Measurements from ENCODE around the gene ATF6. TPM values are rescaled to one million over a fixed set of nuclear protein-coding genes. Genes with fewer than 3 reads are reported as not detected.

Gene ATF6
- polyA plus RNA-seq, 4 donors: 27.0 to 37.5 (median 32.4) TPM

DNA sequence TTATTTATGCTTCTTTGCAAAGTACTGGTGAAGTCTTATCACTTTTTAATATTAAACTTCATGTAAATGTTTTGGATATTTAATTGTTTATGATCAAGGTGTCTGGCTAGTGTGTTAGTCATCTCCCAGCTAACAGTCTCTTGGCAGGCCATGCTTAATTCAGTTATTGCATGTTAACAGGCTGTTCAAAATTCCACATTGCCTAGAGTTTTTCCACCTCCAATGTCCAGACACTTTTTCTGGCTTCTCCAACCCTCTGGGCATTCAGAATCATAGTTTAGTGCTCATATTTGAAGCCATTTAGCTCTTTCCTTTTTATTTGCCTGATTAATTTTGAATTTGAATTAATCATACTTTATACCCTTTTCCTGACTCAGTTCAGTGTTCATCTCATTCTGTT is 188.3 kb downstream of the ATF6 start:
- DNase-seq (ENCODE audit: low read depth in 4 of 4, low spot score in 3 of 4): no peak

GRCh38 chr1:161955606-161956005 is 189.5 kb downstream of the ATF6 start:
- no peak for DNase-seq (ENCODE audit: low read depth in 4 of 4, low spot score in 3 of 4)

DNA sequence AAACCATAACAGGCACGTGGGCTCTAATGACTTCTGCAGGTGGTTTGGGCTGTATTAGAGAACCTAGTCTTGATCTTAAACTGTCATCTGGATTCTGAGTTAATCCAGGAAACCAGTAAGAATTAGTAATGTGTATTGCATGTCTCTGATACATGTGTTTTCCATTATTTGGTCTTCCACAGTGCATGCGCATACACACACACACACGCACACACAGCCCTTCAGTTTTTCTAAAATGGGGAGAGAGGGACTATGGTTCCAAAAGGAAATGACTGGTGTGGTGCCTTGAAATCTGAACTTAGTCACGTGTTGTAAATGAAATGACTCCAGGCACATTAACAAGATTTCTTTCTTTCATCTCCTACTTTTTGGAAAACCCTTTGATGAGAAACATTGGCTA is 190.0 kb downstream of the ATF6 start:
- no peak for DNase-seq (ENCODE audit: low read depth in 4 of 4, low spot score in 3 of 4)

GRCh38 chr1:161956930-161957329 is 190.8 kb downstream of the ATF6 start:
- no peak for DNase-seq (ENCODE audit: low read depth in 4 of 4, low spot score in 3 of 4)

- DNase-seq (ENCODE audit: low read depth in 4 of 4, low spot score in 3 of 4): no peak
Observed at GRCh38 chr1:161958425-161958824, 192.3 kb downstream of the ATF6 start.

DNA sequence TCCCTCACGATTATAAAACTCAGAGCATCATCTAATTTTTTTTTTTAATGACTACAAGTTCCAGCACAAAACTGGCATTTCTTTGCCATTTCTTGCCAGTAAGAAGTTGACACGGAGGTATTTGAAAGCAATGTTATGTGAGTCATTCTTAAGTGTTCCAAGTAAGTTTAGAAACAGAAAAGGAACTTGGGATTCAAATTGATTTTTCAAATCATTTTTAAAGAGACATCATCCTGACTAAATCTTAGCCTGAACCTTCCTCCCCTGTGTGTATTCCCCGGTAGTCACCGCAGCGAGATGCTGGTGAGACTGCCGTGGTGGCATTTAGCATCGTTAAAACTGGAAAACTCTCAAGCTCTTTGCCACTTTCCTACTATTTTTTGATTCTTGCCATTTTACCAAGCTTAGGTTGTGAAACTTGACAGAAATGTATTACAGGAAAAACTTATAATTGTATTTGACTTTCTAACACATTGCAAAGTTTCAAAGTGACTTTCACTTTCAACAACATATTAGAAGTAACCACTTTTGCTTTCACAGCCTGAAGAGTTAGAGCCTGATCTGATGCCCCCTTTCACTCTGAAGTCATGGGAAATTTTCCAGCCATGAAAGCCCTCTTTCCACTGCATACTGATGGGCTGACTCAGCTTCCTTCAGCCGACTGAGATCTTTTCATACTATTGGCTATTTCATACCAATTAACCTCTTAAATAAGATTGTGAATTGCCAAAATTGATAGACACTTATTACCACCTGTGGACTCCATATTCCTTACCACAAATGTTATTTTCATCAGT is 196.2 kb downstream of the ATF6 start:
- no peak for DNase-seq (ENCODE audit: low read depth in 4 of 4, low spot score in 3 of 4)

DNA sequence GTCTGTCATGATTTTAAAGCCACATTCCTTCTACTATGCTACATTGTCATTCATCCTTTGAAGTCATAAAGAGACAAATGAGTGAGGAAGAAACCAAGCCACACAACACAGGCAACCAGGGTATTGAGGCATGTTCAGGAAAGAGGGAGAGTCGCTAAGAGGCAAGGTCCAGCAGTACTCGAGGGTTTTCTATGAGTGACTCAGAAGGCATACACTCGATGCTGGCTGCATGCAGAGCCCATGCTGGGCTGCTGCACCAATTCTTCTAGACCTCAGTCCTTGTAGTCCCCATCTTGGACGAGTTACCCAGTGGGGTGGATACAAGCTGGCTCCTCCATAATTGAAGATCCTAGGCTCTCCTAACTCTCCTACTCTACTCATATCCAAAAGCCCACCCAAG is 199.9 kb downstream of the ATF6 start:
- DNase-seq (ENCODE audit: low read depth in 4 of 4, low spot score in 3 of 4): no peak

DNA sequence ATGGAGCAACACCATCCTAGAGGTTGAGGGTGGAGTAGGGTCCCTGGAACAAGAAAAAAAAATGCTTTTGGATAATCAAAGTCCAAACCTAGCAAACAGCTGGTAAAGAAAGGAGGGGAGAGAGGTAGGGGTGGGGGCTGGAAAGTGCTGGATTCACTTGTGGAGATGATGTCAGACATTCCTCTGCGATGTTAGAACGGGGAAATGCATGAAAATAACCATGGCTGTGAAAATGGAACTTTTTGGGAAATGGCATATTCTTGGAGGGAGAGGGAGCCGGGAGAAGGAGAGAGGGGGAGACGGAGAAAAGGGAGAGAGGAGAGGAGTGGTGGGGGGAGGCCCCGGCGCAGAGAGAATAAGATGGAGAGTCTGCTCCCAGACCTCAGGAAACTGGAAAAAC is 203.9 kb downstream of the ATF6 start:
- no peak for DNase-seq (ENCODE audit: low read depth in 4 of 4, low spot score in 3 of 4)

DNA sequence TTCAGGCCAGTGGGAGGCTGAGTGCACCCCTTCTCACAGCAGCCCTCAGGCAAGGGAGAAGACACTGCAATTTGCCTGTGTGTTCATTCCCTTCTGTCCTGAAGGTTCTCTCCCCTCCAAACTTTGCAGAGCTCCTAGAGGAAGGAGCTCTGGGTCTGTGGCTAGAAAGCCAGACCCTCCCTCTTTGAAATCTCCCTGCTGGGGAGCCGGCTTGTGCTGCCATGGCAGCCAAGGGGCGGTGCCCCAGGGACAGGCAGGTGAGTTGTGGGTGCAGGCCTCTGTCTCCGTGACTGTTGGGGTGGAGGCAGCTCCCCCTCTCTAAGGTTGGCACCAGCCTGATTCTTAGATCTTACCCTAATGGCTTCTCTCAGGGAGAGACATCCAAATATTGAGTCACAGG is 204.5 kb downstream of the ATF6 start:
- no peak for DNase-seq (ENCODE audit: low read depth in 4 of 4, low spot score in 3 of 4)

- no peak for DNase-seq (ENCODE audit: low read depth in 4 of 4, low spot score in 3 of 4)
Observed at GRCh38 chr1:161972828-161973227, 206.7 kb downstream of the ATF6 start.

GRCh38 chr1:161973924-161974845 is 208.1 kb downstream of the ATF6 start:
- DNase-seq (ENCODE audit: low read depth in 4 of 4, low spot score in 3 of 4): no peak

GRCh38 chr1:161978011-161978790 is 212.1 kb downstream of the ATF6 start:
- DNase-seq (ENCODE audit: low read depth in 4 of 4, low spot score in 3 of 4): no peak

DNA sequence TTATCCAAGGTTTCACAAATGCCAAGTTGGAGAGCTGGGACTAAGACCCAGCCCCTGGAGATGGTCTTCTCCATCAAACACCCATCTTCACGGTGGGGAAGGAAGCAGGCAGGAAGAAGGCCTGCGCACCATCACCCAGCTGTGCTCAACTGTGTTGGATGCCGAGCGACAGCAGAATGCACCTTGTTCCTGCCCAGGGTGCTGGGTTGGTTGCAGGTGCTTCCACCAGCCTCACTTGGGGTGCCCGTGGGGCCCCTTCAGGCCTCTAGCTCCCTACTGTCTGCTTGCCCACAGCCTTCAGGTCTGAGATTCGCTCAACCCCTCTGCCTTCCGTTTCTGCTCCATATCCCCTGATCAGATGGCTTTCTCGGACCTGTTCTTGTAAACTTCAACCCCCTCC is 215.0 kb downstream of the ATF6 start:
- DNase-seq (ENCODE audit: low read depth in 4 of 4, low spot score in 3 of 4): no peak

DNA sequence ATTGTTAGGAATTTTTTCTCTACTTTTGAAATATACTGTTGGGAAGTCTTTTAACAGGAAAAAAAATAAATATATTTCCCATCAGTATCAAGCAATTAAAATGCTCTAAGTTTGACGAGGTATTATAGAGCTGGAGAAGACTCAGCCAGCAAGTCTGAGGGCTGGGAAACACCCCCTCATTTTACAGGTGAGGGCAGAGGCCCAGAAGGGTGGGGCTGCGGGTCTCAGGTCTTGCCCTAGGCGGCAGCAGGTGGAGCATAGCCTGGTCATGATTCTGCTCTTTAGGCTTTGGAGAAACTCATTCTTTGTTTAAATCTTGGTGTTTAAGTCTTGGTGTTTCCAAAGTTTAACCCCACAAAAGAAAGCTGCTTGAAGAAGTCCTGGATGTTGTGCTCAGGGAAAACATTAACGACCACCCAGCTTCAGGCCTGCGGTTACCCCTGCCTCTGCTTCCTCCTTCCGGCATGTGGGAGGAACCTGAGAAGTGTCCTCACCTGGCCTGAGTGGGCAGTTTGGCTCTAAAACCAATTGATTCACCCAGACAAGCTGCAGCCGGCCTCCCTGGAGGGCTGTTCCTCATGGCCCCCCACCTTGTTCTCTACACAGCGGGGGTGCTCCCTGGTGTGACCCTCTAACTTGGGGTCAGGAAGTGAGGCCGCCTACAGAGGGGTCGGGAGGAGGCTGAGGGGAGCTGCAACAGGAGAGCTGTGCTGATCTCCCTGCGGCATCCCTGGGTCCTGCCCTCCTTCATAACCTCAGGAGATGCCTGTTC is 215.8 kb downstream of the ATF6 start:
- DNase-seq (ENCODE audit: low read depth in 4 of 4, low spot score in 3 of 4): no peak

DNA sequence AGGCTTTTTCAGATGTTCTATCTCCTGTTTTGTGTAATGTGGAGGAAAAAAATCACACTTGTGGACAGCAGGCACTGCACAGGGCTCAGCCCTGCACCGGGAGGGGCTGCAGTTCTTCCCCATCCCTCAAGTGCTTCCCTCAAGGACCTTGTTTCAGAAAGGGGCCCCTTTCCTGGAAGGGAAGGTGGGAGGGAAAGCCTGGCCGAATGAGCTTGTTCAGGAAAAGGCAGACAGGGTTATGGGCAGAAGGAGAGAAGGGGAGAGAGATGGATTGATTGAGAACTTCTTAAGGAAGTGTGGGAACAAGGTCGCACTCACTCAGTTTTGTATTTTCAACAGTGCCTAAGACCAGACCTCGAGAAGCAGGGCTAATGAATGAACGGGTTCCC is 216.4 kb downstream of the ATF6 start:
- no peak for DNase-seq (ENCODE audit: low read depth in 4 of 4, low spot score in 3 of 4)

DNA sequence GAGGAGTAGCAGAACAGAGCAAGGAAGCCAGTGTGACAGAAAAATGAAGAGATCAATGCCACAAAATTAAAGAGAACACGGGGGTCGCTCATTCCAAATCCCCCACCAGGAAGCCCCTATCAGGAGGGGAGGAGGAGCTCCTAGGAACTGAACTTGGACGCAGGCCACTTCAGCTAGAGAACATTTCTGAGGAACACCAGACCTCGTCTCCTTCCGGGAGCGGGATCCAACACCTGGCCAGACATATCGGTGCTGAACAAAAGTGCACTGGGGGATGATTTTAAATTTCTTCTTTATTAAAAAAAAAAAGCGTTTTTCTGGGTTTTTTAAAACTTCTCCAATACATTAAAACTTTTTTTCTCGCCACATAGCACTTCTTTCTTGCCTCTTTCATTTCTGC is 216.8 kb downstream of the ATF6 start:
- no peak for DNase-seq (ENCODE audit: low read depth in 4 of 4, low spot score in 3 of 4)

- no peak for DNase-seq (ENCODE audit: low read depth in 4 of 4, low spot score in 3 of 4)
Observed at GRCh38 chr1:161983725-161984124, 217.6 kb downstream of the ATF6 start.

DNA sequence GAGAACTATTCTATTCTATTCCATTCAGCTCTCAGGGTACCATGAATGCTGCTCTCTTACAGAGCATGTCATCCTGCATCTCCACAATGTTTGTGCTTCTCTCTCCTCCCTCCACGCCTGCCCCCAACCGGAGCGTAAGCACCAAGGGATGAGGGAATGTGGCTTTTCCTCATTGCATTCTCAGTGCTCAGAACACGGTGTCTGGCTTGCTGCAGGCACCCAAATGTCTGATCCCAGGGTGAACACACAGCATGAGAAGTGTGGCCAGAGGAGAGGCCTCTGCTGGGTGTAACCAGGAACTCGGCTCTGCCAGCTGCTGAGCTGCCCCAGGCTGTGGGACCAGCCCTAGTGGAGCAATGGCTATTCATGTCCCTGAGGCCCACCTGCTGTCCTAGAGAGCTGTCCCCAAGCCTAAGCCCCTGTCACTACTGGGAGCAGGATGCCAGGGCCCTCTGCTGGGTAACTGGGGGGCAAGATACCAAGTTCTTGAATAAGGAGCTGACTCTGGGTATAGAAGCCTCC is 219.2 kb downstream of the ATF6 start:
- no peak for DNase-seq (ENCODE audit: low read depth in 4 of 4, low spot score in 3 of 4)

GRCh38 chr1:161986328-161986727 is 220.2 kb downstream of the ATF6 start:
- DNase-seq (ENCODE audit: low read depth in 4 of 4, low spot score in 3 of 4): no peak

DNA sequence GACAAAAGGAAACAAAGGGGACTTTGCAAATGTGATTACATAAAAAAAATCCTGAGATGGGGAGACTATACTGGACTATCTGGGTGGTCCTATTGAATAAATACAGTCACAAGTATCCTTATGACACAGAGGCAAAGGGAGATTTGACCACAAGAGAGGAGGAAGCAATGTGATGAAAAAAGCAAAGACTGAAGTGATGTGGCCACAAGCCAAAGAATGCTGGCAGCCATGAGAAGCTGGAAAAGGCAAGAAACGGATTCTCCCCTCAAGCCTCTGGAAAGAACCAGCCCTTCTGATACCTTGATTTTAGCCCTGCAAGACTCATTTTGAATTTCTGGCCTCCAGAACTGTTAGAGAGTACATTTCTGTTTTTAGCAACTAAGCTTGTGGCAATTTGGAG is 221.2 kb downstream of the ATF6 start:
- DNase-seq (ENCODE audit: low read depth in 4 of 4, low spot score in 3 of 4): no peak
